Heart left ventricle (tissue), 13 donors: ENCODE data around the gene RUSF1.

ENCODE experiments used
- CTCF ChIP-seq, 12 donors: fragments of 200-600 bp; sonication (generic) in 4 of 12; IDR thresholded peaks; one replicate each; pipeline versions ENCODE4 v1.5.0 to v1.8.0; 2018 to 2022; ENCODE audit warnings: antibody characterized with exemption in 12 of 12, mild to moderate bottlenecking in 5 of 12
- POLR2A ChIP-seq, 2 donors: fragments of 450-650 bp; IDR thresholded peaks; one replicate each; pipeline ENCODE4 v1.6.1; 2017; ENCODE audit warnings: antibody characterized with exemption in 2 of 2, mild to moderate bottlenecking in 2 of 2, moderate library complexity in 2 of 2
- donor health status: ischemic (EF 13 %, LVEDD 7.1; RV severe dilation, severe dysfunction).
- donor health status: DM: no; HTN: yes; CAD: no.
- donor health status: DM: no; HTN: no; CAD: no.
- donor health status: ischemic (EF 25% LVEDD 6.9; RV normal size, moderate dysfunction).
- donor health status: ischemic (EF 25% LVEDD 5.7; RV mildly dilated, moderate dysfunction).
- donor health status: ischemic (EF 35%, LVEDD 5.7; RV mildly dilated, moderate dysfunction).
- donor health status: nonischemic (EF 11% LVEDD 7.7; RV severe dilation, severe dysfunction).
- donor health status: DM: yes; HTN: yes; CAD: no.
- donor health status: PGD.
- donor health status: ischemic (EF 29% LVEDD 5.4; RV normal size, mild dysfunction).
- donor health status: nonischemic (EF 23%, LVEDD 6.1; RV moderate dilation, normal function).

- TF ChIP-seq CTCF (IDR thresholded peaks at IDR 0.05) (no peak), POLR2A (IDR thresholded peaks at IDR 0.05) (no peak)
Measured at GRCh38 chr16:31535737-31536136, 27.5 kb upstream of the RUSF1 start.
